CD4-positive, alpha-beta T cell treated with Interleukin-15 for 4 hours (primary cell): ENCODE results near the gene NDUFA8.

ENCODE experiments used
- DNase-seq: peaks from one replicate; pipeline ENCODE4 v3.0.0-alpha.2; 2020; ENCODE audit warnings: low spot score

NDUFA8 gene

DNA sequence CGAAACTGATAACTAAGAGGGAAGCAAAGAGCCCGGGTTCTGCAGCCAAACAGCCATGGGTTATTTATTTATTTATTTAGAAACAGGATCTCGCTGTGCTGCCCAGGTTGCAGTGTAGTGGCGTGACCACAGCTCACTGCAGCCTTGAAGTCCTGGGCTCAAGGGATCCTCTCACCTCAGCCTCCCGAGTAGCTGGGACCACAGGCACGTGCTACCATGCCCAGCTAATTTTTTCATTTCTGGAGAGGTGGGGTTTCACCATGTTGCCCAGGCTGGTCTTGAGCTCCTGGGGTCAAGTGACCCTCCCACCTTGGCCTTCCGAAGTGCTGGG, 24.1 kb downstream of the NDUFA8 start:
- no peak for DNase-seq

GRCh38 chr9:122134822-122135528, 24.6 kb downstream of the NDUFA8 start:
- no peak for DNase-seq

DNA sequence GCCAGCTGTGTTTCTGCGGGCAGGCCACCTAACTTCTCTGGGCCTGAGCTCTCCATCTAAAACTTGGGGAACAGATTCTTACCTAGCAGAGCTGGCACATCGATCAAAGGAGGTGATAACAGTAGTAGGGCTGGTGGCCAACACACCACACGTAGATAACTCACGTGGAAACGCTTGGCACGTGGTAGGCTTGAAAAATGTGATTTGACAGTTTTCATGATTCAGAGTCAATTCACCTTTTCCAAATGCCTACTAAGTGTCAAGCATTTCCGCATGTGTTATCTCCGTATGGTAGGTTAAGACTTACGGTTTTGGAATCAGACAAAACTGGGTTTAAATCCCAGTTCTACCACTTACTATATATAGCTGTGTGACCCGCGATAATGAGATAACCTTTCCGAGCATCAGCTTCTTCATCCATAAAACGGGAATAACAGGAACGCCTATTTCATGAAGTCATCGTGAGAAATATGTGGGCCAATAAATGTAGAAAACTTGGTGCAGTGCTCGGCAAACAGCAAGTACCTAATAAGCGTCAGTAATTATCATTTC, 25.5 kb downstream of the NDUFA8 start:
- no peak for DNase-seq

GRCh38 chr9:122133263-122133983, 26.2 kb downstream of the NDUFA8 start:
- no peak for DNase-seq

DNA sequence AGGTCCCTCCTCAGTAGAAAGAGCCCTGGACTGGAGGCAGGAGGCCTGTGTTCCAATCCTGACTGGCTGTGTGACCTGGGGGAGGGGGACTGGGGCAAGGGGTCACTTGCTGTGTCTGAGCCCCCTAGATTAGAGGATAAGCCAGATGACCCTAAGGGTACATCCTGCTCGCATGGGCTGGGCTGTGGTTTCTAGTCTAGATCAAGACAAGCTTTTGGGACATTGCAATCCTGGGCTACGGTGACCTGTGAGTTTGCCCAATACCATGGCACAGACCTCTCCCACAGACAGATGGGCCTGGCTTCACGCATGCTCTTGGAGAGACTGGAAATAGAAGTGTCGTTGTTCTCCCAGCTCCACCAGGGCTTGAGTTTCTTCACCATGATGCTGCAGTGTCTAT, 27.0 kb downstream of the NDUFA8 start:
- DNase-seq = no peak

DNA sequence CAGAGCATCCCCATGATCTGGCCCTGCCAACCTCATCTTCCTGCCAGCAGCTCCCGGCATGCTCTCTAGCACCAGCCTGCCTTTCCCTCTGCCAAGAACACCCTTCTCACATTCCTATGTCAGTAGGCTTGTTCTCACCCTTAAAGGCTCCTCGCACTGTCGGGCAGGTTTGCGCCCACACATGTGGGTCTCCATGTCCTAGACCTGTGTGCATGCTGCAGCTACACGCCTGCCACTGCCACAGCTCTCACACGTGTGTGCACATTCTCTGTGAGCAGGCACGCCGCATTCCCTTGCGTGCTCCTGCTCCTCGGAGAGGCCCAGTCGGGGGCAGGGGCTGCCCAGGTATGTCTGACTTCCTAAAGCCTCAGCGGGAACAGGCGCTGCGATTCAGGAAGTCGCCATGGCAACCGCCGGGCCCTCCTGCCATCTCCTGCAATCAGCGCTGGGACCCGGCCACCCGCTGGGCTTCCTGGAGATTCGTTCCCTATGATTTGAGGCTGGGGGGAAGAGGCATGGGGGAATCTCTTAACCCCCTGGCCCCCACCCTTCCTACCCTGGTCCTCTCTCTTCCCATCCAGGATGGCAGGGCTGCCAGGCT, 28.1 kb downstream of the NDUFA8 start:
- DNase-seq = no peak

DNA sequence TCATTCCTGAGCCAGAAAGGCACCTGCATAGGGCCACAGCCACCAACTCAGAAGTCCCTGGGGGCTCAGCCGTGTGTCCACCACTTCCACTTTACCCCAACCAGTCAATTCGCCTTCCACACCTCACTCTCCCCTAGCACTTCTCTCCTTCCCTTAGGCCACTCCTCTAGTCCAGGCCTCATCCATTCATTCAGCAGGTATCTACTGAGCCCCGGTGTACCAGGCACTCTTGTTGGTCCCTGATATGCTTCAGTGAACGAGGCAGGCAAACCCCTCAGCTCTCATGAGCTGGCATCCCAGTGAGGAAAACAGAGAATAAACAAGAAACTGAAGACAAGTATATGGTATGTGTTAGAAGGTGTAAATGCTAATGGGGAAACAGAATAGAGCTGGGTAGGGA, 28.7 kb downstream of the NDUFA8 start:
- DNase-seq = no peak

DNA sequence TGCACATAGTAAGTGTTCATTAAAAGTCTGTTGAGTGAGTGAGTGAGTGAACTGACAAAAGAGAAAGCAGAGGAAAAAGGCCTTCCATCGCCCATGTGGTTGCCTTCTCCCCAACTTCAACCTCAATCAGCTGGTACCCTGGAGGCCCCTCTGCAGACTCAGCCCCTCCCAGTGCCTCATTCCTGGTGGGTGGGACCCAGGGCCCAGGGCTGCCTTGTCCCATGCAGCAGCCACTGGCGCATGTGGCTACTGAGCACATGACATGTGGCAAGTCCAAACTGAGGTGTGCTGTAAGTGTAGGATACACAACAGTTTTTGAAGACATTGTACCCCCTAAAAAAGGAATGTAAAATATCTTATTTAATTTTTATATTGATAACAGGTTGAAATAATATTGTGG, 29.6 kb downstream of the NDUFA8 start:
- DNase-seq = no peak

GRCh38 chr9:122128969-122129343, 30.6 kb downstream of the NDUFA8 start:
- DNase-seq = no peak

- DNase-seq = peak; percentile 4
Measured at GRCh38 chr9:122128007-122128968, 31.3 kb downstream of the NDUFA8 start.

- DNase-seq = no peak
Measured at GRCh38 chr9:122127396-122127798, 32.2 kb downstream of the NDUFA8 start.

DNA sequence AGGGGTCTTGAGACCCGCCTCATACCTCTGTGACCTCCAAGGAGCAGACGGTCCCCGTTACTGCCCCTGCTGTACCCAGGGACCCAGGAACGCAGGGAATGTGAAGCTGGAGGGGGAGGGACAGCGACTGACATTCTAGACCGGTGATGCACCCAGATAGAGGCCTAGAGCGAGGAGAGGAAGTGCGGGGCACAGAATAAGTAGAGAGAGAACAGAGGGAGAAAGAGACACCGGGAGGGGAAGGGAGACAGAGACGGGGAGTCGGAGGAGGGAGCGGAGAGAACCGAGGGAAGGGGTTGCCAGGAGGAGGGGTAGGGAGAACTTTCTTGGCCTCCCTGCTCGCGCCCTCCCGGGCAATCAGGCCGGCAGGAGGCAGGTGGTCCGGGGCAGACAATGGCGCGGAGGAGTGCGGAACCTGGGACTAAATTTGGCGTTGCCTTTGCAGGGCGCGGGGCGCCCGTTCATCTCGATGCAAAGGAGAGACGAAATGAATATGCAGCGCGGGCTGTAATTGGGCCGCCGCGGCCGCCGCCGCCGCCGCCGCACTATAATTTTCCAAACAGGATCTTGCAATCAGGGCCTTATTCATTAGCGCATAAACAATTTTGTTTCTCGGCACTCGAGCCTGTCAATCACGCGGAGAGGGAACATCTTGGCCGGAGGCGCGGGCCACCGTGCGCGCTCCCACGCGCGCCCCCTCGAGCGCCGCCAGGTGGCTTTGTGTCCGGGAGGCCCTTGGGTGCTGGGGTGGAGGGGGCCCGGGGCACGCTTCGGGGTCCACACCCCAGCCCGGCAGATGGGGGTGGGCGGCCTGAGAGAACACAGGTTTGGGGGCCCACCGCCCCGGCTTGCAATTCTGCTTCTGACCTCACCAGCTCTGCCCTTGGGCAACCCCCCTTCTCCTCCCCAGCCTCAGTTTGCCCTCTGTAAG, 33.0 kb downstream of the NDUFA8 start:
- no peak for DNase-seq

GRCh38 chr9:122125509-122126330, 33.9 kb downstream of the NDUFA8 start:
- no peak for DNase-seq

- DNase-seq = peak; percentile 74
Measured at GRCh38 chr9:122125158-122125508, 34.4 kb downstream of the NDUFA8 start.

GRCh38 chr9:122124528-122124927, 35.1 kb downstream of the NDUFA8 start:
- DNase-seq = no peak

DNA sequence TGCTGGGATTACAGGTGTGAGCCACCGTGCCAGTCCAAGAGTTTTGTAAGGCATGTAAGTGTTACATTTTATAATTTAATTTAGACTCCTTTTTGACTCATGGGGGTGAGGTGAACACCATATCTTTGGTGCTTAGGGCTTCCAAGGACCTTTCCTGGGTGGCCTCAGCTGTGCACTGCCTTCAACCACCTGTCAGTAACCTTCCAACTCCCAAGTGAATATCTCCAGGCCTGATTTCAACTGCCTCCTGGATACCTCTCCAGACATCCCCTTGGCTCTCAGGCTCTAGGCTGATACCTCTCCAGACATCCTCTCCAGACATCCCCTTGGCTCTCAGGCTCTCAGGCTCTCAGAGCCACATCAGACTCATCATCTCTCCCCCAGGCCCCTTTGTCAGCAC, 35.5 kb downstream of the NDUFA8 start:
- no peak for DNase-seq

GRCh38 chr9:122122903-122123632, 36.5 kb downstream of the NDUFA8 start:
- DNase-seq = peak; percentile 65

GRCh38 chr9:122122468-122122867, 37.1 kb downstream of the NDUFA8 start:
- no peak for DNase-seq

- DNase-seq = no peak
Measured at GRCh38 chr9:122121931-122122330, 37.6 kb downstream of the NDUFA8 start.
